HCT116 (cell line): Measurements from ENCODE around the gene SELE. TPM values are rescaled to one million over a fixed set of nuclear protein-coding genes. Genes with fewer than 3 reads are reported as not detected.
A peak's percentile ranks its signal among the peaks of the same experiment; 100 is the strongest.

Experiments
- ATAC-seq: fragments of 200-7000 bp; cut with Tn5 transposase; 2 replicates; pipeline ENCODE4 v1.9.1; 2020; ENCODE audit warnings: mild to moderate bottlenecking, moderate library complexity
- BruUV-seq: library from RNA; stranded (reverse); fragments of 400-500 nt; replicated peaks from 2 replicates; lab custom pipeline; 2021; lab: Mats Ljungman, UMichigan
- CTCF ChIA-PET: fragments of 300-600 bp; sonication (Branson Sonifier 250); formaldehyde crosslinking; loops from one replicate; lab custom pipeline; 2021; ENCODE audit warnings: antibody characterized with exemption; lab: Charles Lee
- POLR2A ChIA-PET: fragments of 300-600, 350-600 bp; sonication (Branson Sonifier 250); formaldehyde crosslinking; loops from one replicate; lab custom pipeline; 2021; ENCODE audit warnings: antibody characterized with exemption; lab: Charles Lee
- RAD21 ChIA-PET, 2 experiments: fragments of 300-600 bp; sonication (Branson Sonifier 250); formaldehyde crosslinking; loops; one replicate each; lab custom pipeline; 2023; ENCODE audit warnings: low total read pairs in 2 of 2; ENCODE audit not compliant: uncharacterized antibody in 2 of 2, unreplicated experiment in 2 of 2, low non-redundant PET in 1 of 2; lab: Charles Lee
- DNase-seq: peaks from one replicate; pipeline ENCODE4 v3.0.0-alpha.2; 2010; ENCODE audit warnings: low read depth, low spot score
- H2AFZ ChIP-seq: fragments of 200-600 bp; shearing (Covaris generic), sonication (generic); 2 replicates; pipeline ENCODE4 v1.6.1; 2017; ENCODE audit warnings: low read depth, mixed run types, mixed read lengths, antibody characterized with exemption, low read length; ENCODE audit not compliant: poor library complexity, severe bottlenecking
- H3K27ac ChIP-seq: 2 replicates; pipeline ENCODE4 v1.5.1; 2012; ENCODE audit warnings: low read depth, low read length
- H3K27me3 ChIP-seq: fragments of 200-600 bp; sonication (generic); 2 replicates; pipeline ENCODE4 v1.6.1; 2016; ENCODE audit warnings: mixed run types, low read length, mixed read lengths; ENCODE audit not compliant: insufficient read depth
- H3K36me3 ChIP-seq, 2 experiments: fragments of 200-500 bp in 1 of 2; fragments of 200-600 bp in 1 of 2; sonication (Bioruptor generic) in 1 of 2; sonication (generic) in 1 of 2; 2 replicates each; pipeline versions ENCODE4 v1.5.1 to v1.6.1; 2014 to 2016; ENCODE audit warnings: low read length in 2 of 2, inconsistent platforms in 1 of 2, mixed read lengths in 1 of 2, mixed run types in 1 of 2; ENCODE audit not compliant: insufficient read depth in 2 of 2, control insufficient read depth in 1 of 2
- H3K4me1 ChIP-seq, 2 experiments: fragments of 200-600 bp in 1 of 2; sonication (generic) in 1 of 2; 2 replicates each; pipeline versions ENCODE4 v1.5.1 to v1.6.1; 2012 to 2017; ENCODE audit warnings: low read length in 2 of 2, inconsistent platforms in 1 of 2, mild to moderate bottlenecking in 1 of 2, mixed read lengths in 1 of 2, mixed run types in 1 of 2, moderate library complexity in 1 of 2; ENCODE audit not compliant: insufficient read depth in 2 of 2, control insufficient read depth in 1 of 2
- H3K4me2 ChIP-seq: fragments of 200-600 bp; sonication (generic); 2 replicates; pipeline ENCODE4 v1.6.1; 2017; ENCODE audit warnings: mixed run types, low read length, mixed read lengths
- H3K4me3 ChIP-seq, 2 experiments: fragments of 200-600 bp in 1 of 2; sonication (generic) in 1 of 2; replicated peaks in 1 of 2; 2 replicates each; pipeline ENCODE4 v1.5.1; 2011 to 2016; ENCODE audit warnings: low read length in 2 of 2, control low read depth in 1 of 2, low read depth in 1 of 2, mild to moderate bottlenecking in 1 of 2, mixed read lengths in 1 of 2, mixed run types in 1 of 2
- H3K79me2 ChIP-seq: fragments of 200-600 bp; sonication (generic); 2 replicates; pipeline ENCODE4 v1.6.1; 2017; ENCODE audit warnings: mild to moderate bottlenecking, mixed run types, low read length, moderate library complexity, mixed read lengths; ENCODE audit not compliant: insufficient read depth
- H3K9ac ChIP-seq: fragments of 200-600 bp; sonication (generic); 2 replicates; pipeline ENCODE4 v1.6.1; 2016; ENCODE audit warnings: low read length, mixed read lengths
- H3K9me2 ChIP-seq: fragments of 200-600 bp; sonication (generic), shearing (Covaris generic); 2 replicates; pipeline ENCODE4 v1.6.1; 2017; ENCODE audit warnings: mixed run types, mild to moderate bottlenecking, moderate library complexity; ENCODE audit not compliant: insufficient read depth
- H3K9me3 ChIP-seq, 2 experiments: fragments of 200-500 bp in 1 of 2; fragments of 200-600 bp in 1 of 2; sonication (Bioruptor generic) in 1 of 2; sonication (generic) in 1 of 2; 2 replicates each; pipeline ENCODE4 v1.6.1; 2014 to 2017; ENCODE audit warnings: low read length in 2 of 2, mixed read lengths in 2 of 2, inconsistent platforms in 1 of 2, low read depth in 1 of 2, mild to moderate bottlenecking in 1 of 2, mixed run types in 1 of 2, moderate library complexity in 1 of 2; ENCODE audit not compliant: control insufficient read depth in 1 of 2, insufficient read depth in 1 of 2
- H4K20me1 ChIP-seq: fragments of 200-600 bp; sonication (generic), shearing (Covaris generic); 2 replicates; pipeline ENCODE4 v1.6.1; 2017; ENCODE audit warnings: mixed run types, mild to moderate bottlenecking, moderate library complexity; ENCODE audit not compliant: insufficient read depth
- ELF1 ChIP-seq: IDR thresholded peaks from 2 replicates; pipeline ENCODE4 v1.6.1; 2012; ENCODE audit warnings: low read depth, borderline replicate concordance
- POLR2AphosphoS5 ChIP-seq: IDR thresholded peaks from 2 replicates; pipeline ENCODE4 v1.6.1; 2011; ENCODE audit warnings: mild to moderate bottlenecking, low read depth, low read length, moderate library complexity
- RAD21 ChIP-seq: IDR thresholded peaks from 2 replicates; pipeline ENCODE4 v1.6.1; 2012; ENCODE audit warnings: low read depth, mild to moderate bottlenecking
- REST ChIP-seq: IDR thresholded peaks from 2 replicates; pipeline ENCODE4 v1.6.1; 2012; ENCODE audit warnings: low read depth
- TCF7L2 ChIP-seq: IDR thresholded peaks from 2 replicates; pipeline ENCODE4 v1.7.0; 2011; ENCODE audit warnings: borderline replicate concordance, inconsistent platforms; ENCODE audit not compliant: insufficient read depth, insufficient read length; ENCODE audit errors: extremely low read depth
- YY1 ChIP-seq: IDR thresholded peaks from 2 replicates; pipeline ENCODE4 v1.6.1; 2011; ENCODE audit warnings: low read length, low read depth, moderate library complexity, mild to moderate bottlenecking; ENCODE audit not compliant: insufficient replicate concordance; ENCODE audit errors: extremely low read depth
- intact Hi-C: fragments of 100-400 bp; cut with micrococcal nuclease; formaldehyde crosslinking; loops from 2 replicates; pipeline ENCODE4 v1.10.0; 2022
- total RNA-seq: library from RNA; stranded (reverse); gene quantifications from one replicate; pipeline ENCODE4 v1.2.1, GENCODE V29; 2021; ENCODE audit not compliant: unreplicated experiment
- TF ChIP-seq, protein P1 (sequence below), 3 experiments: fragments of 200-600 bp in 1 of 3; sonication (generic) in 1 of 3; IDR thresholded peaks in 2 of 3; conservative IDR thresholded peaks in 1 of 3; 2 replicates each; pipeline ENCODE4 v1.5.1; 2012 to 2017; ENCODE audit warnings: low read depth in 2 of 3, low read length in 2 of 3, antibody characterized with exemption in 1 of 3, borderline replicate concordance in 1 of 3, control low read depth in 1 of 3, mild to moderate bottlenecking in 1 of 3, mixed read lengths in 1 of 3, mixed run types in 1 of 3, moderate library complexity in 1 of 3; ENCODE audit not compliant: insufficient read depth in 1 of 3
- TF ChIP-seq, protein P2 (sequence below): IDR thresholded peaks from 2 replicates; pipeline ENCODE4 v1.6.1; 2012

SELE gene
- total RNA-seq, 1 experiment from 2014 or later: not detected

DNA sequence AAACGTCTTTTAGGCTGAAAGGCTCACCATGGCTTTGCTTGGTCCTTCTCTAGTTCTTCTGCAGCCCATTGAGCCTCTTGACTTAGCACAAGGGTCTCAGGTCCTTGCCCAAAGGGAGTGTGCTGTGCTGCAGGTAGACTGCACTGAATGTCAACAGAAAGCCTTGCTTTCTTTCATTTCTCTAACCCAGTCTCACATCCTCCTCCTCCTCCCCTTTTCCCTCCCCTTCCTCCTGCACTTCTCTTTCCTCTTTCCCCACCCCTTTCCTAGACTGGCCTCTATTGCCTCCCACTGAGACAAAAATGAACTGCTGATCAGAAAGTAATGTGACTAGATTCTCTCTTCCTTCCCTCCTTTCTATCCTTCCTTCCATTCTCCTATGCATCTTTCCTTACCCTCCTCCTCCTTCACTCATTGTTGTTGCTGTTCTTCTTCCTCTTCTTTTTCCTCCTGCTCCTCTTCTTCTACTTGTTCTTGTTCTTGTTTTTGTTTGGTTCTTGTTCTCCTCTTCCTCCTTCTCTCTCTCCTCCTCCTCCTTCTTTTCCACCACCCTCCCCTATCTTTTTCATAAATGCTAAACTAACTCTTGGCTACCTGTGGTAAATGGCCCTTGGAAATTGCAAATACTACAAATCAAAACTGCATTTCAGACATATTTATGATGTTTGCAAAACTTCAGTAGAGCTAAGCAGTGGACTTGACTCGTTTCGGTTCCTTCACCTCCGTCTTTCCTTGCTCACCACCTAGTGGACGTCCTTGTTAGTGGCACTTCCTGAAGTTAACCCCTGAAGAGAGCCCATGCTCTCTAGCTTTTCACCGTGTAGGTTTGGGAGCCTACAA lies 22.2 kb downstream of the SELE start, which contains the start of gene SELL:
Gene SELL (minus strand): TSS at position 152 of the 840 bp plus-strand sequence. CDS start 122 bp downstream, at position 30.
- Histone ChIP-seq H3K4me2 (peak within 1 kb of the TSS; percentile 83), H3K9ac (peak within 1 kb of the TSS; percentile 7; the same call in 1 of the 2 replicates), H3K9me2 (no peaks in the 10 kb centered on the region), H3K4me1 (peaks cover 2 to 12% of the 10 kb centered on the region in 2 experiments; a peak in 3 of 4 replicates), H3K9me3 (no peaks in the 10 kb centered on the region), H3K79me2 (no peaks in the 10 kb centered on the region), H3K4me3 (peak within 1 kb of the TSS; percentile 29 to 55), H2AFZ (peak within 1 kb of the TSS; percentile 97), H3K27me3 (no peaks in the 10 kb centered on the region), H3K36me3 (no peaks in the 10 kb centered on the region), H4K20me1 (no peaks in the 10 kb centered on the region), H3K27ac (peak within 1 kb of the TSS; percentile 13; the same call in 1 of the 2 replicates)
- ATAC-seq: peak; percentile 96
- TF ChIP-seq, protein P1, sequence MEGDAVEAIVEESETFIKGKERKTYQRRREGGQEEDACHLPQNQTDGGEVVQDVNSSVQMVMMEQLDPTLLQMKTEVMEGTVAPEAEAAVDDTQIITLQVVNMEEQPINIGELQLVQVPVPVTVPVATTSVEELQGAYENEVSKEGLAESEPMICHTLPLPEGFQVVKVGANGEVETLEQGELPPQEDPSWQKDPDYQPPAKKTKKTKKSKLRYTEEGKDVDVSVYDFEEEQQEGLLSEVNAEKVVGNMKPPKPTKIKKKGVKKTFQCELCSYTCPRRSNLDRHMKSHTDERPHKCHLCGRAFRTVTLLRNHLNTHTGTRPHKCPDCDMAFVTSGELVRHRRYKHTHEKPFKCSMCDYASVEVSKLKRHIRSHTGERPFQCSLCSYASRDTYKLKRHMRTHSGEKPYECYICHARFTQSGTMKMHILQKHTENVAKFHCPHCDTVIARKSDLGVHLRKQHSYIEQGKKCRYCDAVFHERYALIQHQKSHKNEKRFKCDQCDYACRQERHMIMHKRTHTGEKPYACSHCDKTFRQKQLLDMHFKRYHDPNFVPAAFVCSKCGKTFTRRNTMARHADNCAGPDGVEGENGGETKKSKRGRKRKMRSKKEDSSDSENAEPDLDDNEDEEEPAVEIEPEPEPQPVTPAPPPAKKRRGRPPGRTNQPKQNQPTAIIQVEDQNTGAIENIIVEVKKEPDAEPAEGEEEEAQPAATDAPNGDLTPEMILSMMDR (IDR thresholded peaks at IDR 0.05 in 2 of 3, conservative IDR thresholded peaks at IDR 0.05 in 1 of 3; ENCODE audit: borderline replicate concordance in 1 of 3, insufficient read depth in 1 of 3, low read depth in 2 of 3, low read length in 2 of 3): peak; percentile 70 to 84 (median 82); a peak in 5 of 6 replicates
- TF ChIP-seq YY1: peak; percentile 60
- TF ChIP-seq TCF7L2: no peak
- no peak for TF ChIP-seq REST
- TF ChIP-seq RAD21: peak; percentile 78
- peak; percentile 57 for TF ChIP-seq ELF1
- TF ChIP-seq POLR2AphosphoS5: no peak
- TF ChIP-seq, protein P2, sequence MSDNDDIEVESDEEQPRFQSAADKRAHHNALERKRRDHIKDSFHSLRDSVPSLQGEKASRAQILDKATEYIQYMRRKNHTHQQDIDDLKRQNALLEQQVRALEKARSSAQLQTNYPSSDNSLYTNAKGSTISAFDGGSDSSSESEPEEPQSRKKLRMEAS: peak; percentile 40; the same call in 1 of the 2 replicates
- ChIA-PET RAD21 (interaction anchor here in 1 of 2 experiments (1.3 kb wide), 1 partner anchor 125 kb away, joined by 8 read pairs; the partner anchor contains the start of gene F5), POLR2A (interaction anchor here (0.8 kb wide), 1 partner anchor 9 kb away, joined by 3 read pairs; no protein-coding TSS in a partner anchor), CTCF (interaction anchor here (0.7 to 1.8 kb wide), 15 partner anchors 10 to 1108 kb away, joined by 3 to 16 read pairs (median 4); partner anchors contain the start of gene F5)
- DNase-seq: peak; percentile 73
- BruUV-seq: no TSS peak
- intact Hi-C loops: loop anchor here (1.0 to 10.0 kb wide), 4 partner anchors 57 to 159 kb away; no protein-coding TSS in a partner anchor
